ENCODE measurements around the gene ZNF366.

Gene ZNF366

GRCh38 chr5:72402381-72402890, 104.8 kb downstream of the ZNF366 start:
- DNase-seq: no peak

GRCh38 chr5:72400950-72401349, 106.3 kb downstream of the ZNF366 start:
- DNase-seq: no peak

GRCh38 chr5:72397836-72398235, 109.4 kb downstream of the ZNF366 start:
- DNase-seq: no peak

GRCh38 chr5:72394688-72395087, 112.5 kb downstream of the ZNF366 start:
- no peak for DNase-seq

GRCh38 chr5:72393052-72393451, 114.2 kb downstream of the ZNF366 start:
- no peak for DNase-seq
